GM18858 (cell line): Measurements from ENCODE around the gene CILP.
"Not testable (repeated sequence)": the region's sequence is repeated elsewhere in the genome, so short reads cannot be mapped to it uniquely, and the experiment has no call there.

ENCODE experiments used
- ATAC-seq: cut with Tn5 transposase; IDR thresholded peaks from one replicate; pipeline ENCODE4 v1.9.1; 2021; ENCODE audit not compliant: unreplicated experiment

Gene CILP

GRCh38 chr15:65226901-65227300, 15.6 kb upstream of the CILP start:
- not testable (repeated sequence) for ATAC-seq

GRCh38 chr15:65226221-65226620, 14.9 kb upstream of the CILP start:
- no peak for ATAC-seq

GRCh38 chr15:65223996-65224395, 12.7 kb upstream of the CILP start:
- no peak for ATAC-seq

GRCh38 chr15:65222891-65223290, 11.6 kb upstream of the CILP start:
- ATAC-seq: no peak

- ATAC-seq: no peak
Observed at GRCh38 chr15:65221697-65222096, 10.4 kb upstream of the CILP start.

GRCh38 chr15:65219137-65219536, 7.9 kb upstream of the CILP start:
- no peak for ATAC-seq

- no peak for ATAC-seq
Observed at GRCh38 chr15:65217526-65218482, 6.5 kb upstream of the CILP start.

- no peak for ATAC-seq
Observed at GRCh38 chr15:65215496-65215895, 4.2 kb upstream of the CILP start.

- ATAC-seq: no peak
Observed at GRCh38 chr15:65214010-65214409, 2.7 kb upstream of the CILP start.

- no peak for ATAC-seq
Observed at GRCh38 chr15:65213241-65213640, 2.0 kb upstream of the CILP start.

- ATAC-seq: no peak
Observed at GRCh38 chr15:65212097-65212496, 824 bp upstream of the CILP start.

- no peak for ATAC-seq
Observed at GRCh38 chr15:65211482-65211982, 259 bp upstream of the CILP start.

- ATAC-seq: no peak
Observed at GRCh38 chr15:65209701-65210643, 1.3 kb downstream of the CILP start.

GRCh38 chr15:65208647-65209046, 2.6 kb downstream of the CILP start:
- ATAC-seq: no peak

- ATAC-seq: no peak
Observed at GRCh38 chr15:65207280-65207840, 3.9 kb downstream of the CILP start.

- ATAC-seq: no peak
Observed at GRCh38 chr15:65206750-65207149, 4.5 kb downstream of the CILP start.

GRCh38 chr15:65204931-65205660, 6.2 kb downstream of the CILP start:
- no peak for ATAC-seq

- no peak for ATAC-seq
Observed at GRCh38 chr15:65204236-65204930, 6.9 kb downstream of the CILP start.

- no peak for ATAC-seq
Observed at GRCh38 chr15:65201918-65202317, 9.4 kb downstream of the CILP start.

GRCh38 chr15:65198571-65198970, 12.7 kb downstream of the CILP start:
- ATAC-seq: no peak
